ENCODE measurements around the gene LGALS3.

LGALS3 gene

GRCh38 chr14:55130196-55130550, 1.1 kb downstream of the LGALS3 start:
- no peak for DNase-seq (ENCODE audit: low read depth in 2 of 2)

- no peak for DNase-seq (ENCODE audit: low read depth in 2 of 2)
Measured at GRCh38 chr14:55131370-55132137, 2.5 kb downstream of the LGALS3 start.

- DNase-seq (ENCODE audit: low read depth in 2 of 2), result no peak
Measured at GRCh38 chr14:55133416-55133815, 4.4 kb downstream of the LGALS3 start.

GRCh38 chr14:55136241-55136640, 7.2 kb downstream of the LGALS3 start:
- no peak for DNase-seq (ENCODE audit: low read depth in 2 of 2)

GRCh38 chr14:55136885-55137786, 8.1 kb downstream of the LGALS3 start:
- no peak for DNase-seq (ENCODE audit: low read depth in 2 of 2)

- no peak for DNase-seq (ENCODE audit: low read depth in 2 of 2)
Measured at GRCh38 chr14:55138091-55138490, 9.0 kb downstream of the LGALS3 start.

GRCh38 chr14:55139141-55139540, 10.1 kb downstream of the LGALS3 start:
- DNase-seq (ENCODE audit: low read depth in 2 of 2), result no peak

- DNase-seq (ENCODE audit: low read depth in 2 of 2), result no peak
Measured at GRCh38 chr14:55139696-55140509, 10.9 kb downstream of the LGALS3 start.

- no peak for DNase-seq (ENCODE audit: low read depth in 2 of 2)
Measured at GRCh38 chr14:55141825-55142224, 12.8 kb downstream of the LGALS3 start.

GRCh38 chr14:55142466-55142865, 13.4 kb downstream of the LGALS3 start:
- DNase-seq (ENCODE audit: low read depth in 2 of 2), result no peak

GRCh38 chr14:55146425-55146824, 17.4 kb downstream of the LGALS3 start:
- DNase-seq (ENCODE audit: low read depth in 2 of 2), result no peak

- DNase-seq (ENCODE audit: low read depth in 2 of 2), result no peak
Measured at GRCh38 chr14:55151601-55152000, 22.5 kb downstream of the LGALS3 start.

GRCh38 chr14:55152052-55152753, 23.2 kb downstream of the LGALS3 start:
- DNase-seq (ENCODE audit: low read depth in 2 of 2), result no peak

- no peak for DNase-seq (ENCODE audit: low read depth in 2 of 2)
Measured at GRCh38 chr14:55153951-55154350, 24.9 kb downstream of the LGALS3 start.

GRCh38 chr14:55157080-55157479, 28.0 kb downstream of the LGALS3 start:
- DNase-seq (ENCODE audit: low read depth in 2 of 2), result no peak

- no peak for DNase-seq (ENCODE audit: low read depth in 2 of 2)
Measured at GRCh38 chr14:55158412-55158811, 29.4 kb downstream of the LGALS3 start.

- no peak for DNase-seq (ENCODE audit: low read depth in 2 of 2)
Measured at GRCh38 chr14:55160989-55161388, 31.9 kb downstream of the LGALS3 start.

- no peak for DNase-seq (ENCODE audit: low read depth in 2 of 2)
Measured at GRCh38 chr14:55170526-55170925, 41.5 kb downstream of the LGALS3 start.

GRCh38 chr14:55180006-55180405, 51.0 kb downstream of the LGALS3 start:
- DNase-seq (ENCODE audit: low read depth in 2 of 2), result no peak

GRCh38 chr14:55180434-55180833, 51.4 kb downstream of the LGALS3 start:
- no peak for DNase-seq (ENCODE audit: low read depth in 2 of 2)

- DNase-seq (ENCODE audit: low read depth in 2 of 2), result no peak
Measured at GRCh38 chr14:55188686-55189295, 59.7 kb downstream of the LGALS3 start.
